Testis (tissue), 3 donors: ENCODE results near the gene CYB561. TPM values are rescaled to one million over a fixed set of nuclear protein-coding genes. Genes with fewer than 3 reads are reported as not detected.
A peak's percentile ranks its signal among the peaks of the same experiment; 100 is the strongest.
"Not testable (repeated sequence)": the region's sequence is repeated elsewhere in the genome, so short reads cannot be mapped to it uniquely, and the experiment has no call there.

Experiments
- DNase-seq: peaks from one replicate; pipeline ENCODE4 v3.0.0-alpha.2; 2019
- H3K27ac ChIP-seq, 2 donors: fragments of 200-600 bp; sonication (generic); one replicate each; pipeline ENCODE4 v1.5.1; 2019
- H3K27me3 ChIP-seq: fragments of 200-600 bp; sonication (generic); one replicate; pipeline ENCODE4 v1.5.1; 2019
- H3K36me3 ChIP-seq: fragments of 200-600 bp; sonication (generic); one replicate; pipeline ENCODE4 v1.5.1; 2017; ENCODE audit warnings: low read depth; ENCODE audit errors: missing control alignments
- H3K4me1 ChIP-seq: fragments of 200-600 bp; sonication (generic); one replicate; pipeline ENCODE4 v1.5.1; 2019
- H3K4me3 ChIP-seq, 2 donors: fragments of 200-600 bp; sonication (generic); one replicate each; pipeline ENCODE4 v1.5.1; 2017 to 2019
- H3K9me3 ChIP-seq: fragments of 200-600 bp; sonication (generic); one replicate; pipeline ENCODE4 v1.5.1; 2017
- POLR2A ChIP-seq: fragments of 450-650 bp; IDR thresholded peaks from one replicate; pipeline ENCODE4 v1.6.1; 2017; ENCODE audit warnings: antibody characterized with exemption, mild to moderate bottlenecking, moderate library complexity
- WGBS, 2 donors: methylation state at CpG; one replicate each; pipeline ENCODE4 v1.1.5; 2018; 5-methylcytosine and 5-hydroxymethylcytosine counted together
- intact Hi-C: fragments of 100-400 bp; cut with DNase I; formaldehyde crosslinking; loops from one replicate; pipeline ENCODE4 v1.15.1; 2023; ENCODE audit warnings: low total_unique reads
- polyA plus RNA-seq: library from polyadenylated mRNA; stranded (reverse); fragments of 350-450 nt; fragmentation: Illumina TruSeq; extraction: RNeasy Lipid Tissue Mini Kit (QIAGEN cat#74804); gene quantifications from one replicate; pipeline ENCODE4 v1.2.3, GENCODE V29; 2014; ENCODE audit warnings: low read depth, low replicate concordance; ENCODE audit not compliant: insufficient read depth
- total RNA-seq, 2 donors: library from RNA; depleted of rRNA; stranded (reverse); fragments of >200 nt; gene quantifications; one replicate each; pipeline ENCODE4 v1.2.3, GENCODE V29; 2016
- TF ChIP-seq, protein P1 (sequence below), 3 experiments: fragments of 450-650 bp in 2 of 3; fragments of 200-600 bp in 1 of 3; sonication (generic) in 1 of 3; IDR thresholded peaks; one replicate each; pipeline ENCODE4 v1.5.1; 2016 to 2019; ENCODE audit warnings: antibody characterized with exemption in 3 of 3, mild to moderate bottlenecking in 2 of 3, moderate library complexity in 1 of 3

The CYB561 gene
- total and polyA plus RNA-seq, 3 donors from 2014 or later: 17.6 to 20.7 (median 19.7) TPM

DNA sequence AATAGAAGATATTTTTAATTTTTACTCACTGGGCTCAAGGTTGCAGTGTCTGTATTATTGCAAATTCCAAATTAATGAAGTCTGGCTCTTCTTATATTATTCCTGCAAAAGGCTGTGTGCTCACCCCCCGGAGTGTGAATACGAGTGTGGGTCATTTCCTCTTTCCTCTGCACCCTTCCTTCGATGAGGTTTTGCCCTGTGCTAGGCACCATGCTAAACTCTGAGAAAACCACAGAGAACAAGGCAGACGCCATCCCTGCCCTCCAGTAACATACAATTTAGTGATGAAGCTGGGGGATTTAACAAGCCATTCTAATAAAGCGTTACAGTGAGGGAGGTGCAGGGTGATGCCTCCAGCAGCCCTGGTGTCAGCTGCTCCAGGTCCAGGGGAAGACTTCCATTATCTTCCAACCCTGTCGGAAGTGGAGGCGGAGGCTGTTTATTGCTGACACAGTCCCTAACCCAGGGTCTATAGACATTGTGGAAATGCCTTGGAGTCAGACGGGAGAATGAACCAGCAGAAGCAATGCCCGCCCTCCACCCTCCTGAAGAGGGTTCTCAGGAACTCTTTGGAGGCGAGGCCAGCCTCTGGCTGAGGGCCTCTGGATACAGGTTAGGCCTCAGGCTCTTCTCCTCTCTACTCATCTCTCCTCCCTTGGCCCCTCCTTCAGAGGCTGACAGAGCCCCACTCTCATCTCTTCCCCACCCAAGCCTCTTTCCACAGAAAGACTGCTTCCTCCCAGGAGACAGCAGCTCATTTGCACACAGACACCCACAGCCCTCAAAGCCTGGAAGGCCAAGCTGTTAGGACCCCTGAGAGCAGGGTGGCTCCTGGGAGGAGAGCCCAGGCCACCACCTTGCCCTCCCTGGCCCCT, 28.7 kb upstream of the CYB561 start:
- Histone ChIP-seq H3K4me1 (peaks cover 32% of the 10 kb centered on the region), H3K4me3 (no peak overlapping the region), H3K9me3 (no peaks in the 10 kb centered on the region), H3K27ac (peak overlapping the region; percentile 34 to 69), H3K36me3 (no peaks in the 10 kb centered on the region), H3K27me3 (no peaks in the 10 kb centered on the region)
- DNase-seq: no peak
- intact Hi-C loops: loop anchor here (10.0 kb wide), 1 partner anchor 60 kb away; no protein-coding TSS in a partner anchor
- WGBS, 2 donors: 39 to 55% methylated on average over 9 to 10 of the region's 10 CpGs
- no peak for TF ChIP-seq POLR2A
- TF ChIP-seq, protein P1, sequence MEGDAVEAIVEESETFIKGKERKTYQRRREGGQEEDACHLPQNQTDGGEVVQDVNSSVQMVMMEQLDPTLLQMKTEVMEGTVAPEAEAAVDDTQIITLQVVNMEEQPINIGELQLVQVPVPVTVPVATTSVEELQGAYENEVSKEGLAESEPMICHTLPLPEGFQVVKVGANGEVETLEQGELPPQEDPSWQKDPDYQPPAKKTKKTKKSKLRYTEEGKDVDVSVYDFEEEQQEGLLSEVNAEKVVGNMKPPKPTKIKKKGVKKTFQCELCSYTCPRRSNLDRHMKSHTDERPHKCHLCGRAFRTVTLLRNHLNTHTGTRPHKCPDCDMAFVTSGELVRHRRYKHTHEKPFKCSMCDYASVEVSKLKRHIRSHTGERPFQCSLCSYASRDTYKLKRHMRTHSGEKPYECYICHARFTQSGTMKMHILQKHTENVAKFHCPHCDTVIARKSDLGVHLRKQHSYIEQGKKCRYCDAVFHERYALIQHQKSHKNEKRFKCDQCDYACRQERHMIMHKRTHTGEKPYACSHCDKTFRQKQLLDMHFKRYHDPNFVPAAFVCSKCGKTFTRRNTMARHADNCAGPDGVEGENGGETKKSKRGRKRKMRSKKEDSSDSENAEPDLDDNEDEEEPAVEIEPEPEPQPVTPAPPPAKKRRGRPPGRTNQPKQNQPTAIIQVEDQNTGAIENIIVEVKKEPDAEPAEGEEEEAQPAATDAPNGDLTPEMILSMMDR (IDR thresholded peaks at IDR 0.05): no peak

- 13 to 33% methylated on average over 3 of the region's 3 CpGs for WGBS, 2 donors
- DNase-seq: peak; percentile 89
- Histone ChIP-seq H3K4me3 (no peak overlapping the region), H3K27me3 (no peaks in the 10 kb centered on the region), H3K4me1 (peaks cover 32% of the 10 kb centered on the region), H3K36me3 (no peaks in the 10 kb centered on the region), H3K9me3 (no peaks in the 10 kb centered on the region), H3K27ac (peak overlapping the region in 1 of 2 donors; percentile 69)
- TF ChIP-seq, protein P1 (IDR thresholded peaks at IDR 0.05): no peak
- no peak for TF ChIP-seq POLR2A
- intact Hi-C loops: loop anchor here (10.0 kb wide), 1 partner anchor 61 kb away; no protein-coding TSS in a partner anchor
Measured at GRCh38 chr17:63474174-63474573, 28.1 kb upstream of the CYB561 start.

DNA sequence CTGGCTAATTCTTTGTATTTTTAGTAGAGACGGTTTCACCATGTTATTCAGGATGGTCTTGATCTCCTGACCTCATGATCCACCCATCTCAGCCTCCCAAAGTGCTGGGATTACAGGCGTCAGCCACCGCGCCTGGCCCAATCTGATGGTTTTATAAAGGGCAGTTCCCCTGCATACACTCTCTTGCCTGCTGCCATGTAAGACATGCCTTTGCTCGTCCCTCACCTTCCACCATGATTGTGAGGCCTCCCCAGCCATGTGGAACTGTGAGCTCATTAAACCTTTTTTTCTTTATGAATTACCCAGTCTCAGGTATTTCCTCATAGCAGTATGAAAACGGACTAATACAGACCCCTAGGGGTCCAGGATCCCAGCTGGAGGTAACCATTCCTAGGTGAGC, 22.0 kb upstream of the CYB561 start:
- DNase-seq, H3K36me3 ChIP-seq, H3K9me3 ChIP-seq, H3K4me1 ChIP-seq, H3K4me3 ChIP-seq, intact Hi-C loops, H3K27me3 ChIP-seq, H3K27ac ChIP-seq: not testable (repeated sequence)
- WGBS, 2 donors: 87 to 93% methylated on average over 6 of the region's 6 CpGs

GRCh38 chr17:63464691-63465236, 18.7 kb upstream of the CYB561 start:
- Histone ChIP-seq H3K27me3 (no peaks in the 10 kb centered on the region), H3K36me3 (no peaks in the 10 kb centered on the region), H3K4me1 (no peaks in the 10 kb centered on the region), H3K27ac (no peak overlapping the region), H3K4me3 (no peak overlapping the region), H3K9me3 (no peaks in the 10 kb centered on the region)
- 89 to 90% methylated on average over 4 of the region's 4 CpGs for WGBS, 2 donors
- TF ChIP-seq, protein P1 (IDR thresholded peaks at IDR 0.05): no peak
- TF ChIP-seq POLR2A: no peak
- DNase-seq: no peak
- intact Hi-C loops: no loop called here

DNA sequence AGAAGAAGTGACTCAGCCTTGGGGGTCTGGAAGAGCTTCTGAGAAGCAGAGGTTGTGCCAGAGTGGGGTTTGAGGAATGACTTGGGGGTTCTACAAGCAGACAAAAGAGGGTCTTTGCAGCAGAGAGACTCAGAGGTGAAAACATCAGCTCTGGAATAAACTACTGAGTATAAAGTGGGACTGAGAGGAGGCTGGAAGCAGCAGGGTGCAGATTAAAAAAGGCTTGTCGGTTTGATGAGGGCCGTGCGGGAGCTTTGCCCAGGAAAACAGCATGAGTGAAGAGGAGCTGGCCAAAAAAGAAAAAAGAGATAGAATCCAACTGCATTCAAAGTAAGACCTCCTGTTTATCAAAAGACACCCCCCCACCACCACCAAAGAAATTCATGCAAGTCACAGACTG, 17.7 kb upstream of the CYB561 start:
- no peaks in the 10 kb centered on the region for H3K9me3 ChIP-seq
- H3K27me3 ChIP-seq: no peaks in the 10 kb centered on the region
- no peak overlapping the region for H3K4me3 ChIP-seq
- 50 to 54% methylated on average over 3 of the region's 3 CpGs for whole genome bisulfite sequencing, 2 donors
- TF ChIP-seq, protein P1 (IDR thresholded peaks at IDR 0.05): no peak
- no peak overlapping the region for H3K27ac ChIP-seq
- intact Hi-C loops: no loop called here
- H3K4me1 ChIP-seq: no peaks in the 10 kb centered on the region
- no peaks in the 10 kb centered on the region for H3K36me3 ChIP-seq
- no peak for DNase-seq
